ENCODE results near the gene MRPS18A. TPM values are rescaled to one million over a fixed set of nuclear protein-coding genes. Genes with fewer than 3 reads are reported as not detected.

MRPS18A gene
- total RNA-seq (10 to 100 TPM; 22.9 to 34.9 (median 30.6) TPM), total RNA-seq (15.2 to 65.6 (median 26.8) reads per million in 29 experiments)
- 30.2 TPM for total RNA-seq (2013)

- CTCF ChIA-PET: interaction anchor here in 1 of 2 donors (0.7 to 2.0 kb wide), 3 partner anchors 18 to 37 kb away, joined by 3 to 6 read pairs (median 3); no protein-coding TSS in a partner anchor
- no peaks in the 10 kb centered on the region for H3K9me3 Mint-ChIP-seq
- peaks cover 37 to 53% (median 51%) of the 10 kb centered on the region in 3 donors for H3K4me1 Mint-ChIP-seq
- peak; percentile 59 to 85 (median 73) for DNase-seq
- POLR2A ChIA-PET: interaction anchor here in 1 of 2 donors (0.6 kb wide), 1 partner anchor 1303 kb away, joined by 4 read pairs; no protein-coding TSS in a partner anchor
- no peaks in the 10 kb centered on the region for H3K9me3 ChIP-seq
- peaks cover 3 to 10% of the 10 kb centered on the region in 2 donors for H3K36me3 ChIP-seq (ENCODE audit: control insufficient read depth in 2 of 2, extremely low read depth in 1 of 2, insufficient read depth in 1 of 2, low read length in 1 of 2)
- peak; percentile 97 to 99 (median 98) for ATAC-seq (replicated peaks in 1 of 4)
- peak within 1 kb of the TSS; percentile 95 to 98 (median 97) for H3K4me3 Mint-ChIP-seq
- no peaks in the 10 kb centered on the region for H3K27me3 Mint-ChIP-seq
- H3K27me3 ChIP-seq (replicated peaks in 1 of 2; ENCODE audit: control insufficient read depth in 2 of 2, extremely low read depth in 1 of 2, insufficient read depth in 2 of 2, low read length in 1 of 2): no peaks in the 10 kb centered on the region
- peaks cover 7 to 19% of the 10 kb centered on the region in 2 experiments for H3K4me1 ChIP-seq (ENCODE audit: control insufficient read depth in 1 of 2, extremely low read depth in 1 of 2, insufficient read depth in 2 of 2, low read length in 2 of 2)
- WGBS (ENCODE audit: insufficient coverage): 0% methylated on average over 16 of the region's 43 CpGs
- H3K27ac Mint-ChIP-seq: peak within 1 kb of the TSS; percentile 83 to 94
- peak within 1 kb of the TSS; percentile 73 to 97 for H3K4me3 ChIP-seq (ENCODE audit: control insufficient read depth in 1 of 2, extremely low read depth in 1 of 2, low read length in 1 of 2)
- peaks cover 11% of the 10 kb centered on the region for H3K36me3 Mint-ChIP-seq
- H3K27ac ChIP-seq (ENCODE audit: low read length): peak within 1 kb of the TSS; percentile 50
Observed at GRCh38 chr6:43687437-43688347, at the start of gene MRPS18A. MRPS18A (minus strand) TSS chr6:43687791; CDS start chr6:43687779, 12 bp downstream.

GRCh38 chr6:43736844-43737243 is 49.3 kb upstream of the MRPS18A start:
- no peaks in the 10 kb centered on the region for H3K27me3 Mint-ChIP-seq
- no peaks in the 10 kb centered on the region for H3K9me3 ChIP-seq
- peaks cover 9 to 30% (median 23%) of the 10 kb centered on the region in 3 donors for H3K4me1 Mint-ChIP-seq
- H3K27me3 ChIP-seq (replicated peaks in 1 of 2; ENCODE audit: control insufficient read depth in 2 of 2, extremely low read depth in 1 of 2, insufficient read depth in 2 of 2, low read length in 1 of 2): no peaks in the 10 kb centered on the region
- no peak overlapping the region for H3K4me3 Mint-ChIP-seq
- WGBS (ENCODE audit: insufficient coverage): no CpG with 5 or more reads among the region's 2 CpGs
- POLR2A ChIA-PET: no interaction called here
- H3K4me1 ChIP-seq (ENCODE audit: control insufficient read depth in 1 of 2, extremely low read depth in 1 of 2, insufficient read depth in 2 of 2, low read length in 2 of 2): peaks cover 5 to 14% of the 10 kb centered on the region in 2 experiments
- peaks cover 0 to 4% (median 2%) of the 10 kb centered on the region in 3 donors for H3K9me3 Mint-ChIP-seq
- no peak overlapping the region for H3K27ac Mint-ChIP-seq
- DNase-seq: peak in 1 of 35 experiments; percentile 4
- no peak for ATAC-seq (replicated peaks in 1 of 4)
- H3K27ac ChIP-seq (ENCODE audit: low read length): no peak overlapping the region
- H3K36me3 ChIP-seq (ENCODE audit: control insufficient read depth in 2 of 2, extremely low read depth in 1 of 2, insufficient read depth in 1 of 2, low read length in 1 of 2): no peaks in the 10 kb centered on the region
- CTCF ChIA-PET: no interaction called here
- no peaks in the 10 kb centered on the region for H3K36me3 Mint-ChIP-seq
- no peak overlapping the region for H3K4me3 ChIP-seq (ENCODE audit: control insufficient read depth in 1 of 2, extremely low read depth in 1 of 2, low read length in 1 of 2)

- no peak overlapping the region for H3K27ac ChIP-seq (ENCODE audit: low read length)
- DNase-seq (peak in 1 of 35 experiments; percentile 1), ATAC-seq (replicated peaks in 1 of 4) (no peak)
- no peak overlapping the region for H3K4me3 ChIP-seq (ENCODE audit: control insufficient read depth in 1 of 2, extremely low read depth in 1 of 2, low read length in 1 of 2)
- Mint-ChIP-seq H3K36me3 (no peaks in the 10 kb centered on the region), H3K27ac (no peak overlapping the region), H3K9me3 (peaks cover 3 to 9% (median 5%) of the 10 kb centered on the region in 3 donors), H3K27me3 (no peaks in the 10 kb centered on the region), H3K4me1 (peaks cover 9 to 30% (median 23%) of the 10 kb centered on the region in 3 donors), H3K4me3 (no peak overlapping the region)
- H3K4me1 ChIP-seq (ENCODE audit: control insufficient read depth in 1 of 2, extremely low read depth in 1 of 2, insufficient read depth in 2 of 2, low read length in 2 of 2): peaks cover 5 to 14% of the 10 kb centered on the region in 2 experiments
- POLR2A ChIA-PET: no interaction called here
- CTCF ChIA-PET: no interaction called here
- 60% methylated on average over 1 of the region's 2 CpGs for WGBS (ENCODE audit: insufficient coverage)
- H3K27me3 ChIP-seq (replicated peaks in 1 of 2; ENCODE audit: control insufficient read depth in 2 of 2, extremely low read depth in 1 of 2, insufficient read depth in 2 of 2, low read length in 1 of 2): no peaks in the 10 kb centered on the region
- no peaks in the 10 kb centered on the region for H3K9me3 ChIP-seq
- no peaks in the 10 kb centered on the region for H3K36me3 ChIP-seq (ENCODE audit: control insufficient read depth in 2 of 2, extremely low read depth in 1 of 2, insufficient read depth in 1 of 2, low read length in 1 of 2)
Observed at GRCh38 chr6:43736211-43736786, 48.7 kb upstream of the MRPS18A start.

GRCh38 chr6:43735642-43736199 is 48.1 kb upstream of the MRPS18A start:
- WGBS (ENCODE audit: insufficient coverage): no CpG with 5 or more reads among the region's 2 CpGs
- Mint-ChIP-seq H3K27me3 (no peaks in the 10 kb centered on the region), H3K36me3 (peaks cover 3% of the 10 kb centered on the region), H3K27ac (no peak overlapping the region), H3K9me3 (peaks cover 8 to 15% (median 8%) of the 10 kb centered on the region in 3 donors), H3K4me3 (no peak overlapping the region), H3K4me1 (peaks cover 9 to 30% (median 23%) of the 10 kb centered on the region in 3 donors)
- ChIA-PET POLR2A (no interaction called here), CTCF (no interaction called here)
- ATAC-seq (replicated peaks in 1 of 4) (no peak), DNase-seq (no peak)
- H3K9me3 ChIP-seq: no peaks in the 10 kb centered on the region
- H3K27ac ChIP-seq (ENCODE audit: low read length): no peak overlapping the region
- peaks cover 5 to 14% of the 10 kb centered on the region in 2 experiments for H3K4me1 ChIP-seq (ENCODE audit: control insufficient read depth in 1 of 2, extremely low read depth in 1 of 2, insufficient read depth in 2 of 2, low read length in 2 of 2)
- H3K4me3 ChIP-seq (ENCODE audit: control insufficient read depth in 1 of 2, extremely low read depth in 1 of 2, low read length in 1 of 2): no peak overlapping the region
- no peaks in the 10 kb centered on the region for H3K36me3 ChIP-seq (ENCODE audit: control insufficient read depth in 2 of 2, extremely low read depth in 1 of 2, insufficient read depth in 1 of 2, low read length in 1 of 2)
- H3K27me3 ChIP-seq (replicated peaks in 1 of 2; ENCODE audit: control insufficient read depth in 2 of 2, extremely low read depth in 1 of 2, insufficient read depth in 2 of 2, low read length in 1 of 2): no peaks in the 10 kb centered on the region

GRCh38 chr6:43734294-43734665 is 46.7 kb upstream of the MRPS18A start:
- peaks cover 3% of the 10 kb centered on the region for H3K36me3 Mint-ChIP-seq
- H3K9me3 ChIP-seq: no peaks in the 10 kb centered on the region
- no peaks in the 10 kb centered on the region for H3K27me3 ChIP-seq (replicated peaks in 1 of 2; ENCODE audit: control insufficient read depth in 2 of 2, extremely low read depth in 1 of 2, insufficient read depth in 2 of 2, low read length in 1 of 2)
- H3K9me3 Mint-ChIP-seq: peaks cover 10 to 19% (median 12%) of the 10 kb centered on the region in 3 donors
- H3K27ac Mint-ChIP-seq: peak overlapping the region; percentile 23 to 46
- WGBS (ENCODE audit: insufficient coverage): 64% methylated on average over 2 of the region's 3 CpGs
- ChIA-PET POLR2A (no interaction called here), CTCF (no interaction called here)
- H3K4me1 Mint-ChIP-seq: peaks cover 9 to 30% (median 23%) of the 10 kb centered on the region in 3 donors
- DNase-seq (peak in 1 of 35 experiments; percentile 1), ATAC-seq (replicated peaks in 1 of 4) (no peak)
- peak overlapping the region; percentile 25 for H3K27ac ChIP-seq (ENCODE audit: low read length)
- peaks cover 5 to 14% of the 10 kb centered on the region in 2 experiments for H3K4me1 ChIP-seq (ENCODE audit: control insufficient read depth in 1 of 2, extremely low read depth in 1 of 2, insufficient read depth in 2 of 2, low read length in 2 of 2)
- no peaks in the 10 kb centered on the region for H3K27me3 Mint-ChIP-seq
- no peak overlapping the region for H3K4me3 ChIP-seq (ENCODE audit: control insufficient read depth in 1 of 2, extremely low read depth in 1 of 2, low read length in 1 of 2)
- H3K4me3 Mint-ChIP-seq: no peak overlapping the region
- H3K36me3 ChIP-seq (ENCODE audit: control insufficient read depth in 2 of 2, extremely low read depth in 1 of 2, insufficient read depth in 1 of 2, low read length in 1 of 2): no peaks in the 10 kb centered on the region
